HG02678 (cell line): ENCODE measurements around the gene PRX.
"Not testable (repeated sequence)": the region's sequence is repeated elsewhere in the genome, so short reads cannot be mapped to it uniquely, and the experiment has no call there.

ENCODE experiments used
- ATAC-seq: cut with Tn5 transposase; IDR thresholded peaks from one replicate; pipeline ENCODE4 v1.9.1; 2021; ENCODE audit warnings: mild to moderate bottlenecking, moderate library complexity; ENCODE audit not compliant: unreplicated experiment

PRX gene

GRCh38 chr19:40390084-40390742, 23.0 kb downstream of the PRX start, which contains the start of gene HIPK4:
Gene HIPK4 (minus strand): TSS chr19:40390181. CDS start chr19:40389902, 279 bp downstream.
- ATAC-seq = no peak

GRCh38 chr19:40389404-40390083, 23.6 kb downstream of the PRX start:
- no peak for ATAC-seq

GRCh38 chr19:40388481-40388880, 24.7 kb downstream of the PRX start:
- no peak for ATAC-seq

- ATAC-seq = no peak
These were observed 26.0 kb downstream of the PRX start for GRCh38 chr19:40387155-40387554.

GRCh38 chr19:40383668-40384248, 29.4 kb downstream of the PRX start:
- no peak for ATAC-seq

DNA sequence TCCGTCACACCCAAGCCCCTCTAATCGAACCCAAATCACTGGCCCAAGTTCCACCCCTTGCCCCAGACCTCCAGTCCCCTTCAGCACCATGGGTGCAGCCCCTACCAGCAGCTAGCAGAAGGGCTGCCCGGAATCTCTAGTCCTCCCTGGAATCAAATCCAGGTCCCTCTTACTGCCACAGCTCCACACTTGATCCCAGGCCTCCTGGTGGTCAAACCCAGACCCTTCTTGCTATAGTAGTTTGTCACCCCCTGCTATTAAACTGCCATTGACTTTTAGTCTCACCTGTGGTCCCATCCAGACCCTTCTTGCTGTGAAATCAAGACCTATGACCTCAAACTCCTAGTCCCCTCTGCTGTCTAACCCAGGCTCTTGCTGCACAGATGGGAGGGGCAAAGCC, 31.9 kb downstream of the PRX start:
- no peak for ATAC-seq

- no peak for ATAC-seq
These were observed 32.8 kb downstream of the PRX start for GRCh38 chr19:40380199-40381037.

DNA sequence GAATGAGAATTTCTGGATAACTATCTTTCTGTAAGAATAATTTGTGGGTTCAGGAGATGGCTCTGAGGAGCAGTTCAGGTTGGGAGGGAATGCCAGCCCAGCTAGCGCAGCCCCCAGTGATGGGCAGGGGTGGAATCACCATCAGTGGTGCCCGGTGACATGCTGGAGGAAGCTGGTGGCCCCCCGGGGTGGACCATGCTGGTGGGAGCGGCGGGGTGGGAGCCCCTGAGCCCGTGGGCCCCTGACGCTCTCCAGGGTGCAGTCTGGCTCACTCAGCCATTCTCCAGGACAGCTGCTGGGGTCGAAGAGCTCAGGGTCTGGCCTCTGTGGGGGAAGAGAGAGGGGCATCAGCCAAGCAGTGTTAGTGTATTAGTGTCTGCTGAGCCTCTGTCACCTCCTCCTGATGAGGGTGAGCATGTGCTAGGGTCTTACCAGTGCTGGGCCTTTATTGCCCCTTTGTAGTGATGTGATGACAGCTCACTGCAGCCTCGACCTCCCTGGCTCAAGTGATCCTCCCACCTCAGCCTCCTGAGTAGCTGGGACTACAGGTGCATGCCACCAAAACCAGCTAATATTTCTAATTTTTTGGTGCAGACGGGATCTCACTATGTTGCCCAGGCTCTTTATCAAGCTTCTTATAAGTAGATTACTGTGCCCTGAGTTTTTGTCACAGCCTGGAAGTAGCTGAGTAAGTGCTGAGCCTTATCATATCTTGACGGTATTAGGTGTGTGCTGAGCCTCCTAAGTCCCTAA, 33.6 kb downstream of the PRX start:
- no peak for ATAC-seq

GRCh38 chr19:40378509-40378908, 34.7 kb downstream of the PRX start:
- no peak for ATAC-seq

DNA sequence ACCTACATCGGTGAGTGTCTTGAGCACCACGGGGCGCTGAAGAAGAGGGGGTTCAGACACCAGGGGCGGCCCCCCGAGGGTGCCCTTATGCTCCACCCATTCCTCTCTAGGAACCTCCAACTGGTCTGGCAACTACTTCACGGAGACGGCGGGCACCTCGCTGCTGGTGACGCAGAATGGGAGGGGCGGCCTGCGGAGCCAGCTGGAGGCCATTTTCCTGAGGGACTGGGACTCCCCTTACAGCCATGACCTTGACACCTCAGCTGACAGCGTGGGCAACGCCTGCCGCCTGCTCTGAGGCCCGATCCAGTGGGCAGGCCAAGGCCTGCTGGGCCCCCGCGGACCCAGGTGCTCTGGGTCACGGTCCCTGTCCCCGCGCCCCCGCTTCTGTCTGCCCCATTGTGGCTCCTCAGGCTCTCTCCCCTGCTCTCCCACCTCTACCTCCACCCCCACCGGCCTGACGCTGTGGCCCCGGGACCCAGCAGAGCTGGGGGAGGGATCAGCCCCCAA, 35.2 kb downstream of the PRX start:
- ATAC-seq = no peak

DNA sequence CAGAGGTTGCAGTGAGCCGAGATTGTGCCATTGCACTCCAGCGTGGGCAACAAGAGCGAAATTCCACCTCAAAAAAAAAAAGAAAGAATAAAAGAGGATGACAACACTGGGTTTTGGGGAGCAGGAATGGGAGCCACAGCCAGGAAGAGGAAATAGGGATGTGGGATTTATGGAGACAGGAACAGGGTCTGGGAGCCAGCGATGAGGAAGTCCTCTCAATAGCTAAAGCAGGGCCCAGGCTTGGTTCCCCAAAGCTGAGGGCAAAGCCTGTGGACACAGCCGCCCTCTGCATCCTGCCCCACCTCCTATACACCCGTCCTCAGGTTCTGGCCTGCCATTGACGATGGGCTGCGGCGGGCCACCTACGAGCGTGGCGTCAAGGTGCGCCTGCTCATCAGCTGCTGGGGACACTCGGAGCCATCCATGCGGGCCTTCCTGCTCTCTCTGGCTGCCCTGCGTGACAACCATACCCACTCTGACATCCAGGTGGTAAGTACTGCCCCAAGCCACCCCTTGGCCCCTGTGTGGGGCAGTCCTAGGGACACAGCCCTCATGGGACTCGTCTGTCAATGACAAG, 36.8 kb downstream of the PRX start:
- ATAC-seq = no peak

DNA sequence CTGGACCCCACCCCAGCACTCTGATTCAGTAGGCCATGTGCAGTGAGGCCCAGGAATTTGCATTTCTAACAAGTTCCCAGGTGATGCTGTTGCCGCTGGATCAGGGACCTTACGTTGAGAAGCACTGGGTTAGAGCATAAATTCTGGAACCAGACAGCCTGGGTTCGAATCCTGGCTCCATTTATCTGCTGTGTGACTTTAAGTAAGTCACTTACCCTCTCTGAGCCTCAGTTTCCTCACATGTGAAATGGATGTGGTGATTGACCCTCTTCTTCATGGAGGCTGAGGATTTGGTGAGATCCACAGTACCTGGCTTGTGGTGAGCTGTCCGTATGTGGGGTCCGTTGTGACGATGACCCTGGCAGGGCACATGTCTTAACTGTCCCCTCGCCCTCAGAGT, 39.1 kb downstream of the PRX start:
- no peak for ATAC-seq

DNA sequence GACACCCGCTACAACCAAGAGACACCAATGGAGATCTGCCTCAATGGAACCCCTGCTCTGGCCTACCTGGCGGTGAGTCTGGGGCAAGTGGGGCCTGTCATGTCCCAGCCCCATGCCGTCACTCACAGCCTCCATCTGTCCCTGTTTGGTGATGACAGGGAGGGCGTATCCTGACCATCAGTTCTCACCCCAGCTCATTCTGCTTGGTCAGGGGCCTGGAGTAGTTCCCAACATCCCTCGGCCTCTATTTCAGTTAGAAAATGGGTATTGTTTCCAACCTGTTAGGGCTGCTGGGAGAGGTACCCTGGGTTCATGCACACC, 41.4 kb downstream of the PRX start:
- ATAC-seq = no peak

GRCh38 chr19:40370997-40371801, 42.0 kb downstream of the PRX start:
- ATAC-seq = no peak

DNA sequence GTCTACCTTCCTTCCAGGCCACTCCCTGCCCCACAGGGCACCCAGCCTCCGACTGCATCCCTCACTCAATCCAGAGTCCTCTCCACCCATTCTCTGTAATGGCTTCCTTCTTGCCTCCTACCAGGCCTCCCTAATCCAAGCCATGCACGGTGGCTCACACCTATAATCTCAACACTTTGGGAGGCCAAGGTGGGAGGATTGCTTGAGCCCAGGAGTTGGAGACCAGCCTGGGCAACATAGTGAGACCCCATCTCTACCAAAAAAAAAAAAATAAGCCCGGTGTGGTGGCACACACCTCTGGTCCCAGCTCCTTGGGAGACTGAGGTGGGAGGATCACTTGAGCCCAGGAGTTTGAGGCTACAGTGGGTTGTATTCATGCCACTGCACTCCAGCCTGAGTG, 42.9 kb downstream of the PRX start:
- ATAC-seq = not testable (repeated sequence)

GRCh38 chr19:40369797-40370196, 43.4 kb downstream of the PRX start:
- ATAC-seq = no peak

DNA sequence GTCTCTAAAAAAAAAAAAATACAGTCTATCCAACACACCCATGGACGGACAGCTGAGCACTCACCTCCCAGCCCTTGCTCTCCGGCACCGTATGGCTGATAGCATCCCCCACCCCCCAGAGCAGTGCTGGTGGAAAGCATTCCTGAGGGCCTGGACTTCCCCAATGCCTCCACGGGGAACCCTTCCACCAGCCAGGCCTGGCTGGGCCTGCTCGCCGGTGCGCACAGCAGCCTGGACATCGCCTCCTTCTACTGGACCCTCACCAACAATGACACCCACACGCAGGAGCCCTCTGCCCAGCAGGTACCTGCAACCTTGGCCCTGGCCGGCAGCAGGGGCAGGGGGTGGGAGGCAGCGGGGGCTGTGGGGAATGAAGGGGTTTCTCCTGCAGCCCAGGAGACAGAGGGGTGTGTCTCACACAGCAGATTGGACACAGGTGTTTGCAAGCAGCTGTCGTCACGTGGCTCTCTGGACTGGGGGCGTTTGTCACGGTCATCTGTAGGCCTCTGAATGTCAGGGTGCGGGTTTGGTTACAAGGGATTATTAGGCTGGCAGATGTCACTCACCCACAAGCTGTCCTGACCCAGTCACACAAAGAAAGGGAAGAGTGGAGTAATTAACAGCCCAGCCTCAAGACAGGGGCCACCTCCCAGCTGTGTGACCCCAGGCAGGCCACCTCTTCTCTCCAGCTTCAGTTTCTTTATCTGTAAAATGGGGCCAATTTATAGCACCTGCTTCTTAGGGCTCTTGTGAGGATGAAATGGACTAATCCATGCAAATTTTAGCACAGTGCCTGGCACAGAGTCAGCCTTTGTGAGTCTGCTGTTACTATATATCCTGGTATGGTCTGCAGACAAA, 45.4 kb downstream of the PRX start:
- ATAC-seq = no peak

GRCh38 chr19:40366697-40367561, 46.2 kb downstream of the PRX start:
- ATAC-seq = no peak
